Progenitor cell of endocrine pancreas (in vitro differentiated cells): ENCODE results near the gene KRTAP10-2. TPM values are rescaled to one million over a fixed set of nuclear protein-coding genes. Genes with fewer than 3 reads are reported as not detected.
"Not testable (repeated sequence)": the region's sequence is repeated elsewhere in the genome, so short reads cannot be mapped to it uniquely, and the experiment has no call there.

Experiments
- DNase-seq: peaks from one replicate; pipeline ENCODE4 v3.0.0; 2021; ENCODE audit warnings: low spot score; ENCODE audit not compliant: unreplicated experiment
- H3K27ac Mint-ChIP-seq: 2 replicates; pipeline ENCODE4 v1.8.0; 2021; ENCODE audit warnings: mild to moderate bottlenecking, moderate library complexity, mixed read lengths
- H3K27me3 Mint-ChIP-seq: 2 replicates; pipeline ENCODE4 v1.8.0; 2021; ENCODE audit warnings: mixed read lengths
- H3K36me3 Mint-ChIP-seq: 2 replicates; pipeline ENCODE4 v1.8.0; 2022; ENCODE audit warnings: mixed read lengths; ENCODE audit not compliant: insufficient read depth
- H3K4me1 Mint-ChIP-seq: 2 replicates; pipeline ENCODE4 v1.8.0; 2021; ENCODE audit warnings: low read depth, mixed read lengths
- H3K4me3 Mint-ChIP-seq: 2 replicates; pipeline ENCODE4 v1.8.0; 2021; ENCODE audit warnings: low read depth, mild to moderate bottlenecking, moderate library complexity, mixed read lengths
- H3K9me3 Mint-ChIP-seq: 2 replicates; pipeline ENCODE4 v1.8.0; 2021; ENCODE audit warnings: low read depth, mixed read lengths
- total RNA-seq: library from RNA; stranded (reverse); gene quantifications from 2 replicates; pipeline ENCODE4 v1.2.1, GENCODE V29; 2021
- TF ChIP-seq, protein P1 (sequence below): fragments of 200-600 bp; sonication (generic); IDR thresholded peaks from one replicate; pipeline ENCODE4 v1.5.0; 2021; ENCODE audit warnings: antibody characterized with exemption, mild to moderate bottlenecking; ENCODE audit not compliant: unreplicated experiment

KRTAP10-2 gene
- total RNA-seq, 1 donor from 2014 or later: not detected

DNA sequence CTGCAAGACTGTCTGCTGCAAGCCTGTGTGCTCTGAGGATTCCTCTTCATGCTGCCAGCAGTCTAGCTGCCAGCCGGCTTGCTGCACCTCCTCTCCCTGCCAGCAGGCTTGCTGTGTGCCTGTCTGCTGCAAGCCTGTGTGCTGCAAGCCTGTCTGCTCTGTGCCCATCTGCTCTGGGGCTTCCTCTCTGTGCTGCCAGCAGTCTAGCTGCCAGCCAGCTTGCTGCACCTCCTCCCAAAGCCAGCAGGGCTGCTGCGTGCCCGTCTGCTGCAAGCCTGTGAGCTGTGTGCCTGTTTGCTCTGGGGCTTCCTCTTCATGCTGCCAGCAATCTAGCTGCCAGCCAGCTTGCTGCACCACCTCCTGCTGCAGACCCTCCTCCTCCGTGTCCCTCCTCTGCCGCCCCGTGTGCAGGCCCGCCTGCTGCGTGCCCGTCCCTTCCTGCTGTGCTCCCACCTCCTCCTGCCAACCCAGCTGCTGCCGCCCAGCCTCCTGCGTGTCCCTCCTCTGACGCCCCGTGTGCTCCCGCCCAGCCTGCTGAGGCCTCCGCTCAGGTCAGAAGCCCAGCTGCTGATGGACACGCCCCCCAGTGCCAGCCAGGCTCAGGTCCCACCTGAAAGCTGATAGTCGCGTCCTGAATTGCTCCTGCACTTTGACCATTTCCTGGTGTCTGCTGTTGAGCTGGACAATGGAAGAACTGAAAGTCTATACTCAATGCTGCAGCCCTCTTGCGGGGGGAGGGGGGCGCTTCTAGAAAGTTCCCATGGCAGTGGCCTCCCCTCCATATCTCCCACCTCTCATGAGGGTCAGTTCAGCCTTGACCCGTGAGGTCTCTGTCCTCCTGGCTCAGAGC is 23.4 kb upstream of the KRTAP10-2 start:
- TF ChIP-seq, protein P1, sequence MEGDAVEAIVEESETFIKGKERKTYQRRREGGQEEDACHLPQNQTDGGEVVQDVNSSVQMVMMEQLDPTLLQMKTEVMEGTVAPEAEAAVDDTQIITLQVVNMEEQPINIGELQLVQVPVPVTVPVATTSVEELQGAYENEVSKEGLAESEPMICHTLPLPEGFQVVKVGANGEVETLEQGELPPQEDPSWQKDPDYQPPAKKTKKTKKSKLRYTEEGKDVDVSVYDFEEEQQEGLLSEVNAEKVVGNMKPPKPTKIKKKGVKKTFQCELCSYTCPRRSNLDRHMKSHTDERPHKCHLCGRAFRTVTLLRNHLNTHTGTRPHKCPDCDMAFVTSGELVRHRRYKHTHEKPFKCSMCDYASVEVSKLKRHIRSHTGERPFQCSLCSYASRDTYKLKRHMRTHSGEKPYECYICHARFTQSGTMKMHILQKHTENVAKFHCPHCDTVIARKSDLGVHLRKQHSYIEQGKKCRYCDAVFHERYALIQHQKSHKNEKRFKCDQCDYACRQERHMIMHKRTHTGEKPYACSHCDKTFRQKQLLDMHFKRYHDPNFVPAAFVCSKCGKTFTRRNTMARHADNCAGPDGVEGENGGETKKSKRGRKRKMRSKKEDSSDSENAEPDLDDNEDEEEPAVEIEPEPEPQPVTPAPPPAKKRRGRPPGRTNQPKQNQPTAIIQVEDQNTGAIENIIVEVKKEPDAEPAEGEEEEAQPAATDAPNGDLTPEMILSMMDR: no peak
- no peak for DNase-seq
- no peak overlapping the region for H3K4me3 Mint-ChIP-seq
- H3K27ac Mint-ChIP-seq: peak overlapping the region; percentile 19
- H3K36me3 Mint-ChIP-seq: no peaks in the 10 kb centered on the region
- peaks cover 3% of the 10 kb centered on the region for H3K4me1 Mint-ChIP-seq
- no peaks in the 10 kb centered on the region for H3K27me3 Mint-ChIP-seq
- H3K9me3 Mint-ChIP-seq: peaks cover 23% of the 10 kb centered on the region

DNA sequence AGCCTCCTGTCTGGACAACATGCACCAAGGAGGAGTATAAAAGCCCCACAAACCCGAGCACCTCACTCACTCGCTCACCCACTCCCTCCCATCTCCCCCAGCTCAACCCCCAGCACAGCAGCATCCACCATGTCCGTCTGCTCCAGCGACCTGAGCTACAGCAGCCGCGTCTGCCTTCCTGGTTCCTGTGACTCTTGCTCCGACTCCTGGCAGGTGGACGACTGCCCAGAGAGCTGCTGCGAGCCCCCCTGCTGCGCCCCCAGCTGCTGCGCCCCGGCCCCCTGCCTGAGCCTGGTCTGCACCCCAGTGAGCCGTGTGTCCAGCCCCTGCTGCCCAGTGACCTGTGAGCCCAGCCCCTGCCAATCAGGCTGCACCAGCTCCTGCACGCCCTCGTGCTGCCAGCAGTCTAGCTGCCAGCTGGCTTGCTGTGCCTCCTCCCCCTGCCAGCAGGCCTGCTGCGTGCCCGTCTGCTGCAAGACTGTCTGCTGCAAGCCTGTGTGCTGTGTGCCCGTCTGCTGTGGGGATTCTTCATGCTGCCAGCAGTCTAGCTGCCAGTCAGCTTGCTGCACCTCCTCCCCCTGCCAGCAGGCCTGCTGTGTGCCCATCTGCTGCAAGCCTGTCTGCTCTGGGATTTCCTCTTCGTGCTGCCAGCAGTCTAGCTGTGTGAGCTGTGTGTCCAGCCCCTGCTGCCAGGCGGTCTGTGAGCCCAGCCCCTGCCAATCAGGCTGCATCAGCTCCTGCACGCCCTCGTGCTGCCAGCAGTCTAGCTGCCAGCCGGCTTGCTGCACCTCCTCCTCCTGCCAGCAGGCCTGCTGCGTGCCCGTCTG is 22.5 kb upstream of the KRTAP10-2 start, which contains the start of gene KRTAP10-4:
KRTAP10-4 (plus strand) TSS at position 100 of the 827 bp plus-strand sequence; CDS start at position 130, 30 bp downstream.
- H3K4me3 Mint-ChIP-seq, H3K27me3 Mint-ChIP-seq, DNase-seq, H3K4me1 Mint-ChIP-seq, H3K36me3 Mint-ChIP-seq: not testable (repeated sequence)
- Mint-ChIP-seq H3K27ac (peak within 1 kb of the TSS; percentile 51), H3K9me3 (peaks cover 23% of the 10 kb centered on the region)

DNA sequence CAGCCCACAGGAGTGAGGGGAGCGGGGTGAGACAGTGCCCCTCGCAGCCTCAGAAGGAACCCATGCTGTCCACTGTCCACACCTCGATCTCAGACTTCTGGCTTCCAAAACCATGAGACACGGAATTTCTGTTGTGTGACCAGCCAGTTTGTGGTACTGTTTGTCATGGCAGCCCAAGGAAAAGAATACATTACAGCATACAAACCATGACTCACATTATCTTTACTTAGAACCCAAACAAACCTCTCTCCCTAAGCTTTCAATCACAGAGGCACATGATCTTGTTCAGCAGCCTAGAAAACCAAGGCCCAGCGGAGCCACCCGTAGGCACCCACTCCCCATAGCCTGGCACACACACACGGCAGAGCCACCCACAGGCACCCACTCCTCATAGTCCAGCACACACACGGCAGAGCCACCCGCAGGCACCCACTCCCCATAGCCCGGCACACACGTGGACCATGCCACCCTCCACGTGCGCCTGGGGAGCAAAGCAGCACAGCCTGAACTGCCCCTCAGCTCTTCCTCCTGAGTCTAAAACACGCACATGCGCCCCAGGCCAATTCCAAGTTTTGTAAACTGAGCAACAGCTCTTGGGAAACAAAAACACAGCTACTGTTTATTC is 21.8 kb upstream of the KRTAP10-2 start:
- no peak for DNase-seq
- Mint-ChIP-seq H3K9me3 (peaks cover 21% of the 10 kb centered on the region), H3K4me1 (peaks cover 3% of the 10 kb centered on the region), H3K27me3 (no peaks in the 10 kb centered on the region), H3K4me3 (no peak overlapping the region), H3K27ac (peak overlapping the region; percentile 51), H3K36me3 (no peaks in the 10 kb centered on the region)
- TF ChIP-seq, protein P1: no peak

DNA sequence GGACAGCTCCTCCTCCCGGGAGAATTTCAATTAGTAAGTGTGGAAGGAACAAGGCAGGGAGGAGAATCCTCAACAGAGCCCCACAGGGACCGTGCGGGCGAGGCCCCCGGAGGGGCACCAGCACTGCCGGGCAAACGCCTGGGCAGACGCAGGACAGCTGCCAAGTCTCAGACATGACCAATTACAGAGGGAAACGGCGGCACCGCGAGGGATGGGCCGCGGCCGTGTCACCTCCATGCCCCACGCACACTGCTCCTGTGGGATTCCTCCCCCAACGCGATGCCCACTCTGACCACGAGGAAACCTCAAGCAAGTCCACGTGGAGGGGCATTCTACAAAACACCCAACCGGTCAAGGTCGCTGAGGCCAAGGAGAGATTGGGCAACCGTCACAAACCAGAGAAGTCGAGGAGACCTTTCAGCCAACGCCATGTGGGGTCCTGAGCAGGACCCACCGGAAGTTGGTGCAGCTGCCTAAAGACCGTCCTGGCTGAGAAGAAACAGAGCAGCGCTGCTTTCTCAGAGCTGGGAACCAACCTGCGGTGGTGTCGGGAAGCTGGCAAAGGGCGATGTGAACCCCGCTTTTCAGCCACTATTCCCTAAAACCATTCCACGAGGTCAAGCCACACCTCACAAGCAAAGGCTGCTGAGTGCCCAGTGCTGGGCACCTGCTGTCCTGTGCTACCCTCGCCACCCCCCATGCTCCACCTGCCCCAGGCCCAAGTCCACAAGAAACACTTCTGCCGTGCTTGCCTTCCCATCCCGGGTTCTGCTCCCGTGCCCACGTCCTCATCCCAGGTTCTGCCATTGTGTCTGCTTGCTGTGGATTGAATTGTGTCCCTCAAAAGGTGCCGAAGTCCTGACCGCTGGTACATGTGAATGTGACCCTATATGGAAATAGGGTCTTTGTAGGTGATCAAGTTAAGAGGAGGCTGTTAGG is 20.8 kb upstream of the KRTAP10-2 start:
- Mint-ChIP-seq H3K36me3 (no peaks in the 10 kb centered on the region), H3K27ac (no peak overlapping the region), H3K4me3 (no peak overlapping the region), H3K4me1 (peaks cover 3% of the 10 kb centered on the region), H3K27me3 (no peaks in the 10 kb centered on the region), H3K9me3 (peaks cover 15% of the 10 kb centered on the region)
- no peak for DNase-seq
- TF ChIP-seq, protein P1: no peak

DNA sequence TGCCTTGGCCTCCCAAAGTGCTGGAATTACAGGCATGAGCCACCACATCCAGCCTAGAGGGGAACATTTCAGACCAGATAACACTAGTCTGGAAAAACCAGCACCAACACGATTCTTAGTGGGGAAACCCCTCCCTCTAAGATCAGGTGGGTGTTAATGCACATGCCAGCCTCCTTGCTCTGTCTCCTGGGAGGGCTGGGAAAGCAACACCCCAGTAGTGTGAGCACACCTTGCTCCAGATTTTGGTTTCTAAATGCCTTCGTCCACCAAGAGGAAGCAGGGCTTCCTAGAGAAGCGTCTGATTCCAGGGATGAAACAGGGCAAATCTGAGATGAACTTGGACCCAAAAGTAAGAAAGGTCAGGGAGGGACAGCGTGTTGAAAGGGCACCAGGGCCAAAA is 20.0 kb upstream of the KRTAP10-2 start:
- Mint-ChIP-seq H3K9me3 (peaks cover 10% of the 10 kb centered on the region), H3K36me3 (no peaks in the 10 kb centered on the region), H3K4me1 (peaks cover 3% of the 10 kb centered on the region), H3K4me3 (no peak overlapping the region), H3K27ac (no peak overlapping the region), H3K27me3 (no peaks in the 10 kb centered on the region)
- TF ChIP-seq, protein P1: no peak
- DNase-seq: no peak
